GM10266 (cell line): ENCODE measurements around the gene PLEKHA8.

Experiments used
- DNase-seq: peaks from one replicate; pipeline ENCODE4 v3.0.0; 2012; ENCODE audit errors: extremely low spot score
- CTCF ChIP-seq: IDR thresholded peaks from 2 replicates; pipeline ENCODE4 v1.5.1; 2012; ENCODE audit warnings: mild to moderate bottlenecking, low read depth; ENCODE audit not compliant: control insufficient read depth, insufficient read depth; ENCODE audit errors: missing control alignments

The PLEKHA8 gene

GRCh38 chr7:30046127-30046770, 18.0 kb downstream of the PLEKHA8 start:
- TF ChIP-seq CTCF: no peak
- DNase-seq: no peak

GRCh38 chr7:30047124-30047523, 18.9 kb downstream of the PLEKHA8 start:
- no peak for DNase-seq
- TF ChIP-seq CTCF: no peak

GRCh38 chr7:30048582-30048981, 20.4 kb downstream of the PLEKHA8 start:
- no peak for DNase-seq
- no peak for TF ChIP-seq CTCF

GRCh38 chr7:30049173-30049572, 21.0 kb downstream of the PLEKHA8 start:
- TF ChIP-seq CTCF: no peak
- no peak for DNase-seq

GRCh38 chr7:30053068-30053467, 24.9 kb downstream of the PLEKHA8 start:
- TF ChIP-seq CTCF: no peak
- DNase-seq: no peak

- no peak for TF ChIP-seq CTCF
- DNase-seq: no peak
These were observed 29.5 kb downstream of the PLEKHA8 start for GRCh38 chr7:30057741-30058140.

- peak; percentile 53 for TF ChIP-seq CTCF
- peak; percentile 11 for DNase-seq
These were observed 33.6 kb downstream of the PLEKHA8 start for GRCh38 chr7:30061786-30062185.
